IMR-90 (cell line): ENCODE data around the gene ID3. TPM values are rescaled to one million over a fixed set of nuclear protein-coding genes. Genes with fewer than 3 reads are reported as not detected.

ENCODE experiments used
- ATAC-seq: fragments of 200-7000 bp; cut with Tn5 transposase; 2 replicates; pipeline ENCODE4 v1.9.1; 2020; ENCODE audit warnings: low read depth, mild to moderate bottlenecking, moderate library complexity
- BruUV-seq: library from RNA; stranded (reverse); fragments of 400-500 nt; replicated peaks from 2 replicates; lab custom pipeline; 2021; lab: Mats Ljungman, UMichigan
- CTCF ChIA-PET: fragments of 300-600 bp; formaldehyde crosslinking; extraction: SDS; loops from one replicate; lab custom pipeline; 2021; ENCODE audit warnings: antibody characterized with exemption; lab: Yijun Ruan, JAX
- POLR2A ChIA-PET: fragments of 300-600 bp; sonication (Branson Sonifier 250); formaldehyde crosslinking; loops from one replicate; lab custom pipeline; 2022; ENCODE audit warnings: antibody characterized with exemption; ENCODE audit not compliant: unreplicated experiment; lab: Charles Lee
- DNase-seq: peaks from one replicate; pipeline ENCODE4 v3.0.0; 2013
- H2AFZ ChIP-seq: replicated peaks from 2 replicates; pipeline ENCODE3; 2013; ENCODE audit warnings: low read length, mild to moderate bottlenecking; ENCODE audit not compliant: poor library complexity
- H2AK5ac ChIP-seq: 2 replicates; pipeline ENCODE4 v1.6.1; 2013; ENCODE audit warnings: low read depth, low read length, inconsistent platforms
- H2AK9ac ChIP-seq: replicated peaks from 2 replicates; pipeline ENCODE3; 2013; ENCODE audit warnings: mild to moderate bottlenecking, low read depth, low read length, moderate library complexity; ENCODE audit not compliant: poor library complexity
- H2BK120ac ChIP-seq: 2 replicates; pipeline ENCODE4 v1.6.1; 2013; ENCODE audit warnings: low read depth, low read length, inconsistent platforms
- H2BK15ac ChIP-seq: 3 replicates; pipeline ENCODE4 v1.6.1; 2013; ENCODE audit warnings: low read depth, low read length, inconsistent platforms
- H2BK20ac ChIP-seq: 2 replicates; pipeline ENCODE4 v1.6.1; 2013; ENCODE audit warnings: low read depth, mild to moderate bottlenecking, inconsistent platforms, low read length, moderate library complexity
- H2BK5ac ChIP-seq: 2 replicates; pipeline ENCODE4 v1.6.1; 2013; ENCODE audit warnings: mild to moderate bottlenecking, low read depth, low read length, inconsistent platforms; ENCODE audit not compliant: poor library complexity, severe bottlenecking
- H3K14ac ChIP-seq: replicated peaks from 2 replicates; pipeline ENCODE4 v1.6.1; 2013; ENCODE audit warnings: low read depth, low read length, inconsistent platforms
- H3K18ac ChIP-seq: 2 replicates; pipeline ENCODE4 v1.6.1; 2013; ENCODE audit warnings: low read depth, low read length, control low read depth
- H3K23ac ChIP-seq: 2 replicates; pipeline ENCODE4 v1.6.1; 2013; ENCODE audit warnings: low read depth, low read length, inconsistent platforms
- H3K27ac ChIP-seq: 2 replicates; pipeline ENCODE4 v1.5.1; 2013; ENCODE audit warnings: mild to moderate bottlenecking, control low read depth, low read length; ENCODE audit not compliant: insufficient read depth
- H3K27me3 ChIP-seq: 2 replicates; pipeline ENCODE4 v1.6.1; 2013; ENCODE audit warnings: low read length; ENCODE audit not compliant: control insufficient read depth, insufficient read depth
- H3K36me3 ChIP-seq: 2 replicates; pipeline ENCODE4 v1.6.1; 2013; ENCODE audit warnings: low read length, mixed read lengths; ENCODE audit not compliant: control insufficient read depth, insufficient read depth
- H3K4ac ChIP-seq: 2 replicates; pipeline ENCODE4 v1.6.1; 2013; ENCODE audit warnings: low read depth, low read length, inconsistent platforms
- H3K4me1 ChIP-seq: 2 replicates; pipeline ENCODE4 v1.6.1; 2013; ENCODE audit warnings: low read length, mixed read lengths; ENCODE audit not compliant: control insufficient read depth, insufficient read depth
- H3K4me2 ChIP-seq: 2 replicates; pipeline ENCODE4 v1.6.1; 2013; ENCODE audit warnings: low read depth, mild to moderate bottlenecking, control low read depth, low read length, moderate library complexity
- H3K4me3 ChIP-seq: 2 replicates; pipeline ENCODE4 v1.5.1; 2013; ENCODE audit warnings: low read depth, mild to moderate bottlenecking, control low read depth, low read length, moderate library complexity; ENCODE audit not compliant: insufficient read depth
- H3K56ac ChIP-seq: 2 replicates; pipeline ENCODE4 v1.6.1; 2013; ENCODE audit warnings: low read length, inconsistent platforms; ENCODE audit not compliant: insufficient read depth; ENCODE audit errors: extremely low read depth
- H3K79me1 ChIP-seq, 2 experiments: 2 replicates each; pipeline ENCODE4 v1.6.1; 2013; ENCODE audit warnings: low read length in 2 of 2, inconsistent platforms in 1 of 2, low read depth in 1 of 2
- H3K9ac ChIP-seq: 2 replicates; pipeline ENCODE4 v1.6.1; 2013; ENCODE audit warnings: low read depth, low read length, control low read depth
- H3K9me1 ChIP-seq: 2 replicates; pipeline ENCODE4 v1.6.1; 2013; ENCODE audit warnings: low read length, inconsistent platforms; ENCODE audit not compliant: insufficient read depth
- H3K9me3 ChIP-seq: 2 replicates; pipeline ENCODE4 v1.6.1; 2013; ENCODE audit warnings: low read length; ENCODE audit not compliant: control insufficient read depth, insufficient read depth
- H4K20me1 ChIP-seq: 2 replicates; pipeline ENCODE4 v1.6.1; 2013; ENCODE audit warnings: low read length, inconsistent platforms; ENCODE audit not compliant: insufficient read depth
- H4K5ac ChIP-seq: 2 replicates; pipeline ENCODE4 v1.6.1; 2013; ENCODE audit warnings: mild to moderate bottlenecking, low read depth, low read length, control low read depth
- H4K8ac ChIP-seq, 2 experiments: 2 replicates each; pipeline ENCODE4 v1.6.1; 2013; ENCODE audit warnings: low read depth in 2 of 2, low read length in 2 of 2, control low read depth in 1 of 2, inconsistent platforms in 1 of 2
- H4K91ac ChIP-seq: 2 replicates; pipeline ENCODE4 v1.6.1; 2013; ENCODE audit warnings: low read depth, low read length, inconsistent platforms; ENCODE audit not compliant: insufficient read depth
- CHD1 ChIP-seq: IDR thresholded peaks from 2 replicates; pipeline ENCODE4 v1.6.1; 2012; ENCODE audit warnings: low read depth, low read length, improper control_type of control experiment
- MAZ ChIP-seq: IDR thresholded peaks from 2 replicates; pipeline ENCODE4 v1.6.1; 2012; ENCODE audit warnings: low read depth, mild to moderate bottlenecking, low read length, improper control_type of control experiment, moderate library complexity, borderline replicate concordance
- MXI1 ChIP-seq: IDR thresholded peaks from 2 replicates; pipeline ENCODE4 v1.6.1; 2012; ENCODE audit warnings: low read depth, mild to moderate bottlenecking, low read length, moderate library complexity, borderline replicate concordance
- NFE2L2 ChIP-seq: fragments of 150-350 bp; IDR thresholded peaks from 2 replicates; pipeline ENCODE4 v1.6.1; 2016; ENCODE audit warnings: low read depth, mild to moderate bottlenecking, low read length
- POLR2A ChIP-seq: IDR thresholded peaks from 2 replicates; pipeline ENCODE4 v1.6.1; 2012; ENCODE audit warnings: mild to moderate bottlenecking, low read depth, low read length
- RAD21 ChIP-seq: IDR thresholded peaks from 2 replicates; pipeline ENCODE4 v1.6.1; 2012; ENCODE audit warnings: low read length, improper control_type of control experiment
- USF2 ChIP-seq: fragments of 150-350 bp; IDR thresholded peaks from 2 replicates; pipeline ENCODE4 v1.6.1; 2017; ENCODE audit warnings: mild to moderate bottlenecking, antibody characterized with exemption, low read length, low read depth
- WGBS, 2 experiments: methylation state at CpG; one replicate each; pipeline versions ENCODE4 v1.1.5 to v1.1.7; 2013; ENCODE audit warnings: missing lambda C conversion rate in 2 of 2; ENCODE audit not compliant: insufficient read length in 1 of 2; ENCODE audit errors: extremely low coverage in 2 of 2; 5-methylcytosine and 5-hydroxymethylcytosine counted together
- dilution Hi-C: fragments of 300-500 bp; cut with HindIII; formaldehyde crosslinking; loops from one replicate; pipeline ENCODE4 v1.14.3; 2018; ENCODE audit warnings: low sequenced_read_pairs; ENCODE audit not compliant: unreplicated experiment
- in situ Hi-C: fragments of 300-500 bp; cut with MboI; formaldehyde crosslinking; loops from 3 replicates; pipeline ENCODE4 v1.14.3; 2019; ENCODE audit warnings: low sequenced_read_pairs, inconsistent platforms, mixed read lengths
- intact Hi-C: fragments of 100-400 bp; cut with micrococcal nuclease; formaldehyde crosslinking; loops from 2 replicates; pipeline ENCODE4 v1.10.0; 2022
- polyA plus RNA-seq, 3 experiments: library from polyadenylated mRNA; depleted of rRNA; stranded (reverse); fragments of >200 nt; gene quantifications; 2 replicates each; pipeline ENCODE4 v1.2.3, GENCODE V29; 2012; ENCODE audit warnings: low replicate concordance in 1 of 3
- total RNA-seq: library from RNA; depleted of rRNA; stranded (reverse); fragments of >200 nt; gene quantifications from 2 replicates; pipeline ENCODE4 v1.2.3, GENCODE V29; 2012

Gene ID3
- total and polyA plus RNA-seq, 2 of the 4 experiments (the other 2 are of a cell fraction), result 109 to 304 TPM

- Histone ChIP-seq H3K4me2 (peak overlapping the region; percentile 80), H3K27ac (peak overlapping the region; percentile 87), H2BK20ac (no peak overlapping the region), H2AK9ac (peak overlapping the region; percentile 60), H3K4ac (peak overlapping the region; percentile 87), H3K9me1 (peaks cover 4% of the 10 kb centered on the region), H2BK15ac (peak overlapping the region; percentile 19; the same call in 1 of the 3 replicates), H3K14ac (peak overlapping the region; percentile 96), H3K27me3 (no peaks in the 10 kb centered on the region), H3K23ac (peak overlapping the region; percentile 97), H2AFZ (peak overlapping the region; percentile 77), H3K36me3 (peaks cover 16% of the 10 kb centered on the region), H4K8ac (peak overlapping the region; percentile 65 to 86; a peak in 3 of 4 replicates), H3K4me1 (peaks cover 37% of the 10 kb centered on the region), H2BK120ac (peak overlapping the region; percentile 32), H4K5ac (peak overlapping the region; percentile 23), H3K9me3 (no peaks in the 10 kb centered on the region), H2BK5ac (peak overlapping the region; percentile 85), H3K18ac (peak overlapping the region; percentile 37), H3K79me1 (peaks cover 7 to 53% of the 10 kb centered on the region in 2 experiments; a peak in 3 of 4 replicates), H3K9ac (peak overlapping the region; percentile 99), H4K91ac (peak overlapping the region; percentile 78), H4K20me1 (peaks cover 42% of the 10 kb centered on the region), H3K4me3 (peak overlapping the region; percentile 76), H2AK5ac (peak overlapping the region; percentile 62), H3K56ac (peak overlapping the region; percentile 95)
- intact Hi-C loops, result loop anchor here (5.0 kb wide), 1 partner anchor 134 kb away; the partner anchor contains the start of gene RPL11
- DNase-seq (peak; percentile 48), ATAC-seq (no peak)
- BruUV-seq, result no TSS peak
- ChIA-PET CTCF (interaction anchor here (0.6 to 9.4 kb wide), 3 partner anchors 13 to 214 kb away, joined by 3 to 67 read pairs (median 4); no protein-coding TSS in a partner anchor), POLR2A (interaction anchor here (0.6 to 1.6 kb wide), 4 partner anchors 8 to 77 kb away, joined by 3 to 11 read pairs (median 6); no protein-coding TSS in a partner anchor)
- in situ Hi-C loops, result no loop called here
- TF ChIP-seq MXI1 (no peak), MAZ (peak; percentile 47; the same call in 1 of the 2 replicates), CHD1 (peak; percentile 95), USF2 (peak; percentile 14), NFE2L2 (0 out of 2 replicates have a peak, but pooled peaks have one; percentile 20), RAD21 (no peak), POLR2A (peak; percentile 18; the same call in 1 of the 2 replicates)
- 0% methylated on average over 9 of the region's 34 CpGs; no CpG with 5 or more reads in 1 of the 2 experiments for WGBS, 2 experiments
- dilution Hi-C loops, result no loop called here
Measured at GRCh38 chr1:23558140-23558871, 995 bp downstream of the ID3 start.
